ENCODE data around the gene MVB12B.

Gene MVB12B

DNA sequence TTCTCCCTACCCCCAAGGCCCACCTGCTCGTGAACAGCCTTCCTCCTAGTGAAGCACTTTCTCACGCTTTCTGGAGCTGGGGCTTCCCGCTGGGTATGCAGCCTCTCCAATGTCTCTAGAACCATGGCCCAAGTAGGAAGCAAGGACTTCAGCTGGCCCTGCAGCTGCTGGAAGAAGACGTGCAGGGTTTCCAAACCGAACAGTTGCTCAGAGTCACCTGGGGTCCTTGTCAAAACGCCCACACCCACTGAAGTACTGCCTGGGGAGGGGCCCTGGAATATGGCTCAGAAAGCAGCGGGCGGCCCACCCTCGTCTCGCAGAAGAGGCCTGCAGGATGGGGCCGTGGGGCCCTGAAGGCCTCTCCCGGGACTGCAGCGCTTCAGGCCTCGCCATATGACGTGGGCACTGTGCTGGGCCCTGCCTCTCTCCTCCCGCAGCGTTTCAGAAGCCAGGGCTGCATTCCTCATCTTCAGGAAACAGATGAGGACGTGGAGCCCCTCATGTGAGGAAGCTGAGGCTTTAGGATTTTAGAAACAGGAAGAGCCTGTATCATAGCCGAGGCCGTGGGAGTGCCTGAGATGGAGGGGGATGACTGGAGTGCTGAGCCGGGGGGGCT, 171.1 kb downstream of the MVB12B start:
- no peak for DNase-seq

DNA sequence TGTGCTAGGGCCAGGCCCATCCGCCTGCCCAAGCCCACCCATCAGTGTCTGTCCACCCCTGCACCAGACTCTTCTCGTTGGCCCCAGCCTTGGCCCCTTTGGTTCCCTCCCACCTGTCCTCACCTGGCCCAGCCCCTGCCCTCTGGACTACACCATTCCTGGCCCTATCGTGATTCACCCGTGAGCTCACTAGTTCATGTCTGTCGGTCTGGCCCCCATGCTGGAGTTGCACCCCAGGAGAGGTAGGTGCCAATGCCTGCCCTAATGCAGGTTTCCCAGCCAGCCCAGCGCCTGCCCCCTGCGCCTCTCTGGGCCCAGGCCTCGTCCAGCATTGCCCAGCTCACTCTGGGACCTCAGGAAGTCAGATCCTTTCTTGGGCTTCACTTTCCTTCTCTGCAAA, 171.7 kb downstream of the MVB12B start:
- no peak for DNase-seq

DNA sequence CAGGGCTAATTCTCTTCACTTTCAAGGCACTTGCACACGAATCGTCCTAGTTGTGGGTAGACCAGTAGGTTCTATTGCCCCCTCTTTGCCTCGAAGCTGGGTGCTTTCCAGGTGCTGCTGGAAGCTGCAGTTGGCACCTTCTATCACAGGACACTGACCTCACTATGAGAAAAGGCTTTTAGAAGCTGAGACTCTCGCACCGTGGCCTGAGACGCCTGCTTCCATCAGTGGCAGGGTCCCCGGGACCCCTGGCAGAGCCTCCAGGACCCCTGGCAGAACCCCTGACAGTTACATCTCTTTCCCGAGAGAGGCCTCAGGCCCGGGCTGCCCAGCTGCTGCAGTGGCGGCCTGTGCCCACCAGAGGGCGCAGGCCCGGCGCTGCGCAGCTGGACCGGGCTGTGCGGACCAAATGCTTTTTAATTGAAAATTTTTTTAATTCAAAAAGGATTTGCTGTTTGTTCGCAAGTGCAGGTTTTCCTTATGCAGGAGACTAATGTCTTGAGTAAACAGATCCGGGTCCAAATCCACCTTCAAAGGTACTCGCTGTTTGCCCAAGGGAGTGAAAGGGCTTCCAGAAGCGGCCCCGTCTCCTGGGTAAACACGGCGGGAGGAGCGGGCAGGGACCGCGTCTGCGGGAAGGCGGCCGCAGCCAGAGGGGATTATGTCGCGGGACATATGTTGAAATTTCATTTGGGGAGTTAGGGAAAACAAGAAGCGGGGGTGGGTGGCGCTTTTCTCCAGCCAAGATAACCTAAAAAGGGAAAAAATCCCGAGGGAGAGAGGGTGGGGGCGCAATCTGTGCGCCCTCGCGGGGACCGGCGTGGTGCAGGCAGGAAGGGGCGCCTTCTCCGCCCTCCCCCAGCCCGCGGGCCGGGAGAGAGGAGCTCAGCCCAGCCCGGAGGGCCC, 172.6 kb downstream of the MVB12B start:
- DNase-seq, result peak; percentile 37

DNA sequence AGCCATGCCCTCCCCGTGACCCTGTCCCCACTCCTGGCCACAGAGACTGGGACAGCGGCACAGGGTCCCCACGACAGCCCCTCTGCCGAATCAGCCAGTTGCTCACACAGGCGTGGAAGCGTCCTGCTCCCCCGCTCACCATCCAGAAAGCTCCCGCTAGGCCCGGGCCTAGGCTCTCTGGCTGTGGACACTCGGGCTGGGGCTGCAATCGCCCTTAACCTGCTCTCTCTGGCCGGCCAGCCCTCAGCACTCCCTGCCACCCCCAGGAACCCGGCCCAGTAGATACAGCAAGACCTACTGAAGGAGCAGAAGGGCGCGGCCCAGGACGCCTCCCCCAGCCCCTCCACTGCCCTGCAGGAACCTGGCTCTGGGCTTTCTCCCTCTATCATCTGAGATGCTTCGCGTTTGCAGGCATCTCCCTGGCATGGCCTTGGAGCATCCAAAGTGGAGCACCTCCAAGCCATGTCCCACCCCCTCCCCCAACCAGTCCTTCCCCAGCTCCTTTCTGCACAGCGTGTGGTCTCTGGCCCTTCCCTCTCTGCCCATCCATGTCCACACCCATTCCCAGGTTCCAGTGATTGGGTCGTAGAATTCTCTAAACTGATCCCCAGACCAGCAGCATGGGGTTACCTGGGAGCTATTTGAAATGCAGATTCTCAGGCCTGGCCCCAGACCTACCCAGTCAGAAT, 173.4 kb downstream of the MVB12B start:
- no peak for DNase-seq

DNA sequence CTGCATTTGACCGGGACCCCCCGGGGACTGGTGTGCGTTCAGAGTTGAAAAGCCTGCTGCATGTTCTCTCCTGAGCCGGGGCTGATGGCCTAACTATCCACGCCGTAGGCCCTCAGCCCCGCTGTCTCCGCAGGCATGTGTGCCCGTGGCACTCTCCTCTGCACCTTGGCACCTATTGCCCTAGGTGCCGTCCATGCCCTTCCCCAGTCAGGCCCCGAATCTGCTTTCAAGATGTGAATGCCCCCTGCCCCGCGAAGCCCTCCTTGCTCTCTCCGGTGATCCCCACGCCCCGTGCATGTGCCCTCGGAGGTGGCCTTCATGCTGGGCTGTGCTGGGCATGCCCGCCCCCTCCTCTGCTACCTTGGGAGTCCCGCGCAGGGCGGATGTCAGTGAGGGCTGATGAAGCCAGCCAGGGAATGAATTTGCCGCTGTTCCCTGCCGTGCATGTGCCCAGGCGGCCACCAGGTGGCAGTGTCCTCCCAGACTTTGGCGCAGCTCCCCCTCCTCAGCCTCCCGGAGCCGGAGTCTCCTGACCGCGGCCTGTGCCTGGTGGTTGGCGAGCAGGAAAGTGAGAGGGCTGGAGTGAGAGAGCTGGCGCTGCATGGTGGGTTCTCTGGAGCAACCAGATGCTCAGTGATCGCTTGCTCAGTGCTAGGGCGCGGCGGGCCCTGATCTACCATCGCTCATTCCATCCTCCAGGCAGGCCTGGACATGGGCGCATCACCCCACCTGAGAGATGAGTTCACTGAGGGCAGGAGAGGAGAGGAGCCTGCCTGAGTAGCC, 174.2 kb downstream of the MVB12B start:
- DNase-seq, result peak; percentile 56

DNA sequence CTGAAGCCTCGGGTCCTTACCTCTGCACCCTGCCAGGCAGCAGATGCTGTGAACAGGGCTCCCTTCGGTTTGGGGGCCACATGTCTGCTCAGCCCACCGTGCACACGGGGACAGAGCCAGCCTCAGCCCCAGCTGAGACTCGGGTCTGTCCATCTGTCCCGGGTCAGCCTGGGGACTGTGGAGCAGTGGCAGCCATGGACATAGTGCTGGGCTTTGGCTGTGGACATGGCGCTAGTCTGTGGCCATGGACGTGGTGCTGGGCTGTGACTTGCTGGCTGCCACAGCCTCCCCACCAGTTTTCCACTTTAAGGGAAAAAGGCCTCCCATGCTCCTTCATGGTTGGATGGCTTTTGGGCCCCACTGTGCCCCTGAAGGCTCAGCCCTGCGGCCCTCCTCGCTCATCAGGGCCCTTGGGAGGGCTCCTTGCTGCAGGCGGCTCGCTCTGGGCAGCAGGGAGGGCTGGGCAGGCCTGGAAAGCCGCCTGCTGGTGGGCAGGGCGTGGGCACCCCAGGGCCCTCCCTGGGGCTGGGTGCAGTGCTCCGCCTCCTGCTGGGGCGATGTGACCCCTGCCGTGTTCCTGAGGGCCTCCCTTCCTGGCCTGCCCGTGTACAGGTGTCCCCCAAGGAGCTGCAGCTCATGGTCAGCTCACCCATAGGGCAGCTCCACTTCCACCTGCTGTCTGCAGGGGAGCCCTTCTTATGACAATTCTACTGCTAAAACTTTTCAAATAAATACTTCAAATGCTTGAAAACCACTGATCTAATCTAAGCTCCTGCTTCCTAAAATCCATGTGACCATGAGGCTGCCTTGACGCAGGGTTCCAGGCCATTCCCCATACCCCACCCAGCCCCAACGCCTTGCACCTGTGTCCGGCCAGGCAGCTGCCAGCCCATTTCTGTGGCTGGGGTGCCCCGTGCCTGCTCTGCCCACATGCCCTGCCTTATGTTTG, 175.0 kb downstream of the MVB12B start:
- no peak for DNase-seq

DNA sequence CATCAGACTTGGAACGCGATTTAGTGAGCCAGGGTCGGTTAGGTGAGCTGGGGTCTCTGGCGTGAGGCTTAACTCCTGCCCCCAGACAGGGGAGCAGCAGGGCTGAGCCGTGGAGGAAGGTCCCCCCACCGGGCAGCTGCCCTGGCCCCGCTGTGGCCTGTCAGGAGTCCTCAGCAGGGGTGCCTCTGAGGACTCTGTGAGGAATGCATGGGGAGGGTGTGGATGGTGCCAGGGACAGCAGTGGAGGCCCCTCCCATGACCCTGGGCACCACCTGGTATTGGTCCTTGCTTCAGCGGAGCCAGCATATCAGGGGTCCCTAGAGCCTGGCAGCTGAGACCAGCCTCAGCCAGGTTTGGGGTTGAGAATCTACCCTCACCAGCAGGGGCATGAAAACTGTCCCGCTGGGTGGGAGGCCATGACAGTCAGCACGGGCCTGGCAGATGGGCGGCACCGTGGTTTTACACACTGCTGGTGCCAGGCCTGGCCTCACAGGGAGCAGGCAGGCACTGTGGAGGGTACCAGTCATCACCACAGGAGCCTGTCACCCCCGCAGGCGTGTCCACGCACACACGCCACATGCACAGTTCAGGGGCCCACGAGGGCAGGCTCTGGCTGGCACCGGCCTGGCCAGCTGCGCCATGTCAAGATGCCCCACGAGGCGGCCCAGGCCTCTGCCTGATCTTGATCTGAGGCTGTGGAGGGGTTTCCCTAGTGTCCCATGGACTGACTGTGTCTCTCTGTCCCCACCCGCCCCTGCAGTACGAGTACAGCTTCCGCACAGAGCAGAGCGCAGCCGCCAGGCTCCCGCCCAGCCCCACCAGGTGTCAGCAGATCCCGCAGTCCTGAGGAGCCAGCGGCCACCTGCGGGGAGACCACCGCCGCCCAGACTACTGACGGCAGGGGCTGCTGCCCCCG, 176.0 kb downstream of the MVB12B start:
- no peak for DNase-seq

DNA sequence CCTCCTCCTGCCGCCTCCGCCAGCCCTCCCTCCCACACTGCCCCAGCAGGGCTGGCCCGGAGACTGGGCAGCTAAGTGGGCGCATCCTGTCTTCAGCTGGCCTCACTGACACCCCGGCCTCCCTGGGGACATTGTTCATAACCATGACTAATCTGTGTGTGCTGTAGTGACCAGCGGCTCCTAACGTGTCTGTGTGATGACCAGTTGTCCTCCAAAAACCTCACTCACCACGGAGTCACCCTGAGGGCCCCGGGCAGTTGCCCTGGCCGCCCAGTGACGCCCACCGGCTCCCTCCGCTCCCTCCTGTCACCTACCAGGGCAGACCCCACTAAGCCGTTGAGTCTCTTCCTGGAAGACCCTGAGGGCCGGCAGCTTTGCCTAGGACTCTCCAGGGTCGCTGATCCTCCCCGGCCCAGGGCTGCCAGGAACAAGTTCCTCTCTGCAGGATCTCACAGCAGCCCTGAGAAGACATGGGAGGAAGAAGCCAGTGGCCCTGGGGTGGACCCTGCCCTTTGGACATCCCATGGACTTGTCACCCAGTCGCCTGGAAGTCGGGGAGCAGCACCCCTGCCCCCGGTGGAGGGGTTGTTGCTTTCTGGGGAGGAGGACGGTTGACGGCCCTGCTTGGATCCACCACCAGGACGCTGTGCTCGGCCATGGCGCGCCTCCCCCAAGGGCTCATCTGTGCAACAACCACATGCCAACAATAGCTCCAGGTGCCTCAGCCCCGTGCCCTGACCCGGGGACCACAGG, 176.9 kb downstream of the MVB12B start:
- no peak for DNase-seq

DNA sequence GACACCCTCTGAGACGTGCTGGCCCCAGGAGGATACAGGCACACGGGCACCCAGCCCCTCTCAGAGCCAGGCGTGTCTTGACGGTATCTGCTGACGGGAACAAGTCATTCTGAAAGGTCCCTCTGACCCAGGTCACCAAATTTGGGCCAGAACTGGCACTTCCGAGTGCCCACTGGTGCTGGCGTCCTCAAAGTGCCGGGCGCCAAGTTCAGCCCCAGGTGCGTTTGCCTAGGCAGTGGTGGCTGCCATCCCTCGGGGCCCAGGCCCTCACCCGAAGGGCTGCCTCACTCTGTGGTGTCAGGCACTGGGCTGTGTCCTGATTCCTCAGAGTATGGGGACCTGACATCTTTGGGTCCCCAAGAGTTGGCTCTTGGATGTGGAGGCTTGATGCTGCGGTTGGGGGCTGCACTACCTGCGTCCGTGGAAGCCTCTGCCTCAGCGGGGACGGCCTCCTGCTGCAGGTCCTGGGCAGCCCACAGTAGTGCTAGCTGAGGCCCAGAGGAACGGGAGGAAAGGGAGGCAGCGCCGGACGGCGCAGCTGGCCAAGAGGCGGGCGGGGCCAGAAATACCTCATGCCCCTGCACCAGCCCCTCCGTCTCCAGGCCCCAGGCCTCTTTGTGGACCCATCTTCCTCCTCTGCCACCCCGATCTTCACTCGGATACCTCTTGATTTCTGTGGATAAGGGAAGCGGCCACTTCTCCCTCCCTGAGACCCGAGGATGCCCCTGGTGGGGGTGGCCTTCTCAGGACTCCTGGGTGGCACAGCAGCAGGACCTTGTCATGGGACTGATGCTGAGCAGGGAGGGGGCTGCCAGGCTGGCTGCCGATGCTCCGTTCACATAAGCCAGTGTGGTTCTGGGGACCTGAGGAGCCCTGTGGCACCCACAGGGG, 177.7 kb downstream of the MVB12B start:
- DNase-seq, result no peak

DNA sequence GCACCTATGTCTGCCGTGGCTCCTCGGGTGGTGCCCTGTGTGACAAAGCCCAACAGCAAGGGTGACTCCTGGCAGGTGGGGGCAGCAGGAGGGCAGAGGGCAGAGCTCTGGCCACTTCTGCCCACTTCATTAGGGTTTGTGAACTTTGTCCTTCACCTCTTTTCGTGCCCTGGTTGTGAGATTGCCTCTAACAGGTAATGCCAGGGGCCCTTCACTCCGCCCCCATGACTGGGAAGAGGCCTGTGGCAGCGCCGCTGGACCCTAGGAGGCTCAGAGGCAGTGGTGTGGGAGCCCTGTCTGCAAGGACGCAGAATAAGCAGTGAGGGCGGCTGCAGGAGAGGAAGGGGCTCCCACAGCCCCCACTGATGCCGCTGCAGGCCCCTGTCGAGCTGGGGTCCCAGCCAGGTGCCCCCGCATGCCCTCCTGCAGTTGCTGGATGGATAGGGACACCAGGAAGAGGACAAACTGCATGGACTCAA, 178.4 kb downstream of the MVB12B start:
- no peak for DNase-seq

DNA sequence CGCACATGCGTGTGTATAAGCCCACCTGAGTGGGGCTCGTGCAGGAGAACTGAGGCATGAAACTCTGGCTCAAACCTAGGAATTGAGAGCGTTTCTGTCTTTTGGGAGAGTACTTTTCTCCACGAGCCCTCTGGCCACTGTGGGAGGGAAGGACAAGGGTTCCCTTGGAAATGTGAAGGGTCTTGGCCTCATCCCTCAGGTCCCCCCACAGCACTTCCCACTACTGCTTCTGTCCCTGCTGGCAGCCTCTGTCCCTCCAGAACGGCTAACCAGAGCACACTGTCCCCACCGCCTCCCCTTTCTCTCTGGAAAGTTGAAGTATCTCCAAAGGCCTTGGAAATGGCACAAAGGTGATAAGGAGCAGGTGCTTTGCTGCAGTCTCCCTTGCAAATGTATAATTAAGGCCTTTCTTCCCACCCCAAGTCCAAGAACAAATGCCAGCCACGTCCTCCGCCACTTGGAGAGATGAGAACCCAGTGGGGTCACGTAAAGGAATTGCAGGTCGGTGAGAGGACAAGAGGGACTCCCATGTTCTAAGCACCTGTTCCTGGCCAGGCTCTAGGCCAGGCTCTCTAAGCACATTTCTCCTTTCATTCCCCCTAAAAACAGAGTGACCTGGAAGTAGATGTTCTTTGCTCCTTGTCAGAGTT, 179.2 kb downstream of the MVB12B start:
- no peak for DNase-seq

DNA sequence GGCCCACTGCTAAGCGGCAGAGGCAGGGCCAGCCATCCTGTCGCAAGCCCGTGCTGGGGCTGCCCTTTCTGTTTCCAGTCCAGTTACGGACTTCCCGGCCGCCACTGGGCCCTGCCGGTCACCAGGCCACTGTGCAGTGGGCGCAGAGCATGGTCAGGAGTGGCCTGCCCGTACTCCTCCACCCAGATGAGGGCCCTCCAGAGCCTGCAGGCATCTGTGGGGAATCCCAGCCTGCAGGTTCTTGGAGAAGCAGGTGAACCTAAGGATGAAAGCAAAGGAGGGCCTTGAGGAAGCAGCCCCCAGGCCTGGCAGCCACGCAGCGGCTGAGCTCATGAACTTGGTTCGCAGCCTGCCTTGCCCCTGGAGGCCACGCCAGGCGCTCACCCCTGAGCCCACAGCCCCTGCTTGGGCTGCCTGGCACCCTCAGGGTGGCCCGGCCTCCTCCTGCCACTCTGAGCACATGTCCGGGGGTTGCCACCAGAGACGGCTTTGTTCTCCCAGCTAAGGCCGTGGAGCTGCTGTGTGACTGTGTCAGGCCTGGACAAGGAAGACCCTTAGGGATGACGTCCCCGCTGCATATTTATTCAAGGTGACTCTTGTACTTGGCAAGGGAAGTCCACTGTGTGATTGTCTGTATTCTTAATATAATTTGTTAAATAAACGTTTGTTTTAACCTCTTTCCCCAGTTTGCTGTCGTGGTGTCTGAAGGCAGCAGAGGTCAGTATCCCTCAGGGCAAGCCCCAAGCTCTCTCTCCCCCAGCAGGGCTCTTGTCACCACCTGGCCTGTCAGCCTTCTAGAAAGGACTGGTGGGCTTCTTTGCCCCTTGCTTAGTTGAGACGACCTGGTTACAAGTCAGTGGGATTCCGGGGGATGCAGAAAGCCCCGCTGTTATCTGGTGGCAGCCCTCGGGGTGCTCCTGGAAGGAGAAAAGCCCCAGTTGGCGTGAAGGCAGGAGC, 180.0 kb downstream of the MVB12B start:
- no peak for DNase-seq

DNA sequence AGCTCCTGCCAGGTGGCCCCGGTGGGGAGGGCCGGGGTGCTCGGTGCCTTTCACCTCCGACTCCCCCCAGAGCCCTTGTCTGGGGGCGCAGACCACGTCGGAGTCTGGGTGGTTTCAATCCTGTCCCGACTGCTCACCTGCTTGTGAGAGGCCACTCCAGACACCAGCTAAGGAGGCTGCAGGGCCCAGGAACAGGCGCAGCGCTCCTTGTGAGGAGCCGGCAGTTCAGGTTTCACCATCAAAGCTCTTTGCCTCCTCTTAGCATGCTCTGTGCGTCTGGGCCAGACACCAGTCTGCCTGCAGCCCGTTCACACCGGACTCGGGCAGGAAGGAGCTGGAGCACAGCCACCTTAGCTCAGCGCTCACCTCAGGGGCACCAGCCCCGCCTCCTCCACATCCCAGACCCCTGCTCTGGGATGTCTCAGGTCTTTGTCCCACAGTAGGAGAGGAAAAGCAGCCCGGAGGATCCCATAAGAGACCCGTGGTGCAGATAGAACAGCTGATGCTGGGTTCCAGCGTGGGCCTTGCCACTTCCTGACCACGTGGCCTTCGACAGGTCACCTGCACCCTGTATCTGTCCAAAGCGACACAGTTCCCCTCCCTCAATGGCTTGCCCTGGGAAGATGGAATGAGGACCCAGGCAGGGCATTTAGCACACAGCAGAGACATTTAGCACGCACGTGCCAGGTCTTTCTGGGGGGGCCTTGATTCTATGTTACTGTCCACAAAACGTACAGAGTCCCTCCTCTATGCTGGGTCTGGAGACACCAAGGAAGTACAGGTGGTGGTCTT, 180.9 kb downstream of the MVB12B start:
- no peak for DNase-seq

DNA sequence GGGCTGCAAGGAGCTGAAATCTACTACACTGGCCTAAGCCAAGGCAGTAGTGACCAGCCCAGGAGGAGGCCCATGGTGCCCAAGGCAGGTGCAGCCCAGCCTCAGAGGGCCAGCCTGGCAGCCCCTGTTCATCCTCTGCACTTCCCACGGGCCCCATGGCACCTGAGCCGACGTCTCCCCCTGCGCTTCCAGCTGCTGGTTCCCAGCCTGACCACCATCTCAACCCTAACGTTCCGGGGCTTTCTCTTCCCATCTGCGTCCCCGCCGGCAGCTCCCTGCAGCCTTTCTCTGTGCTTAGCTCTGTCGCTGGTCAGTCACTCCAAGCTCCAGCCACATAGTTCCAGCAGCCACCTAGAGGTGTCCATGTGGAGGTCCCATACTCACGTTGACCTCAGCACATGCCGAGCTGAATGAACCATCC, 181.6 kb downstream of the MVB12B start:
- DNase-seq, result no peak

DNA sequence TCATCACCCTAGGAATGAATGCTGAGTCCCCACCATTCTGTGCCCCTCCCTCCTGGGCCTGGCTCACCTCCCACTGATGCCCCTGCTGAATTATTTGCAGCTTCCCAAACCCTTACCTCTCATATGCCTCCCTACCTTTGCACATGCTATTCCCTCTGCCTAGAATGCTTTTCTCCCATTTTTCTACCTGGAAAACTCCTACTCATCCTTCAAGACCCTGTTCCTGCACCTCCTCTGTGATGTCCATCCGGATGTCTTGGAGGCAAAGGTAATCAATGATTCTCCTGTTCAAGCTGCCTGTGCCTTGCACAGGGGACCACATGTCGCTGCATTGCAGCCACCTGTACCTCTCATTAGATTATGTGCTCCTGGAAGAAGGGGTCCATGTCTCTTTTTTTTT, 182.3 kb downstream of the MVB12B start:
- no peak for DNase-seq

DNA sequence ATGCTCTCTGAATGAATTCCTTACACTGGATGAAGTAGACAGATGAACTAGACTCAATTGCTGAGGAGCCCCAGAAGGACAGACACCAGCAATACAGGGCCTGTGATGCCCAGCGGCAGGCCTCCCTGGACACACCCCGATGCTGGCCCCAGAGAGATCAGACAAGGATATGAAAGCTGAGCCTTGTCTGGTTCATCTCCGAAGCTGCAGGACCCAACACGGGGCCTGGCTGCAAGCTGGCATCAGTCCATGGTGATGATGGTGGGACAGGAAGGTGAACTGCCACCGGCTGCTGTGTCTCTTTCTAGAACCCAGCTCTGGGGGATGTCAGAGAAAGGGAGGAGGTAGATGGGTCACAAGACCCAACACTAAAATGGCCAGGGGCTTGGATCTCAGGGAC, 183.1 kb downstream of the MVB12B start:
- no peak for DNase-seq

All from activated effector memory CD4-positive, alpha-beta T cell treated with Interleukin-2 at 50 U/mL for 16 hours (primary cell).